ENCODE measurements around the gene PTPRN2. TPM values are rescaled to one million over a fixed set of nuclear protein-coding genes. Genes with fewer than 3 reads are reported as not detected.

PTPRN2 gene
- polyA plus RNA-seq, 6 donors from 2014 or later = 1.4 to 4.6 (median 3.8) TPM

DNA sequence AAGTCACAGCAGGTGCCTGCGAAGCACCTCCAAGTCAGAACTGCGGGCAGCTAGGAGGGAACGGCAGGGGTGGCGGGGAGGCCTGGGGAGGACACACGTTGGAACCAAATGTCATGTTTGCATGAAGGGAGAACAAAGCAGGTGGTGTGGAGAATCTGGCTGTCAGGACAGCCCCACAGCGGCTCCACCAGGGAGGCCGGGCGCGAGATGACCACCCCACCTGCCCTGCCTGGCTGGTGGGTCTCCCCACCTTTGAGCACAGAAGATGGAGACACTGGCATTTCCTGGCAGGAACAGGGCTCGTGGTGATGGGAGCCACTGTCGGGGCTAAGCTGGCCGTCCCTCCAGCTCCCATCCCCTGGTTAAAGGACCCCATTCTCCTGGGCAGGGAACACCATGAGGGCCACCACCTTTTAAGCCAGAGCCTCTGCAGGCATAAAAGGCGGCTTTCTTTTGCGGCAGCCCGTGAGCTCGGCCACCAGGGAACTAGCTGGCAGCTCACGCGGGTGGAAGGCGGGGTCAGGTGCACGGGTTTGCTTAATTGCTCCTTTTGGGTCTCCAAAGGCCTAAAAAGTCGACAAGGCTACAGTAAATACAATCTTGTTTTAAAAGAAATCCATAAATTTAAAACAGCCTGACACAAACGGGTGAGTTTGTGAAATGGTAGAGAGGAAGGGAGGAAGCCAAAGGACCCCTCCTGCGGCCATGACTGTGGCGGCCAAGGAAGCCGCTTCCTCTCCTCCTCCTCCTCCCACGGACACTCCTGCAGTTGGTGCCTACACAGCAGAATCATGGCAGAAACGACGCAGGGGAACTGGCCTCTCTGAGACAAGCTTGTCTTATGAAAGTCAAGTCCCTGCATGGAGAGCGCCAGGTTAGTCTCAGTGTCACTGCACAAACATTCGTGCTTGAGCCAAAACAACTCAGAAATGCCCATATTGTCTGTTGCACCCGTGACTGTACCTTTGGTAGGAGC, 1037.0 kb downstream of the PTPRN2 start:
- H3K9me3 Mint-ChIP-seq = no peaks in the 10 kb centered on the region
- H3K27ac Mint-ChIP-seq = no peak overlapping the region
- no peak overlapping the region for H3K4me3 Mint-ChIP-seq
- ATAC-seq (ENCODE audit: low read depth in 2 of 2) (no peak), DNase-seq (no peak)
- H3K36me3 Mint-ChIP-seq = peaks cover 0 to 5% of the 10 kb centered on the region in 2 donors
- H3K27me3 Mint-ChIP-seq = no peaks in the 10 kb centered on the region
- H3K4me1 Mint-ChIP-seq = peaks cover 0 to 3% (median 0%) of the 10 kb centered on the region in 3 donors

DNA sequence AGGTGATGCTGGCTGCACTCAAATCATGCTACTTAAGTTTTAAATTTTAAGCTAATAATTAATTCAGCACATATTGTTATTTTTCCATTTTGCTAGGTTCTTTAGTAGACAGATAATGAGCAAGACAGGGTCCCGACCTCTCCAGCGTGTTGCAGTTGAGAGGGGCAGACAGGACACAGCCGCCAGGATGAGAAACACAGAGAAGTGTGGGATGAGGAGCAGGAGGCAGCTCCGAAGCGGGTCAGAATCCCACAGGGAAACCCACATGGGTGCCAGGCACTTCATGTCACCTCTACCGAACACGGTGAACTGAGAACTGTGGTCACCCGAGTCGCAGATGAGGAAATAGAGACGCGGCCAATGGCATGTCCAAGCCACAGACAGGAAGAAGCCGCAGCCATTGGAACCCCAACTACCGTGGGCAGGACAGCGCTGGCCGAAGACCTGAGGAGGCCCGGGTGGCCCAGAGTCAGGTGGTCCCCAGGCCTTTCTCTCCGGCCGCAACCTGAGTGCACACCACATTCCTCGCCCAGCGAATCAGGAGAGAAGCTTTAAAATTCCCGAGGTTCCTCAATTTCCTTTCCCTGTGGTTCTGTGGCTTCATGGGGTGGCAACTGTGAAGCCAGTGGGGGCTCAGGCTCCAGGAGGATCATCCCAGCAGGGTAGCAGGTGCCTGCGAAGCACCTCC, 1037.9 kb downstream of the PTPRN2 start:
- no peak for ATAC-seq (ENCODE audit: low read depth in 2 of 2)
- Mint-ChIP-seq H3K27me3 (no peaks in the 10 kb centered on the region), H3K27ac (peak overlapping the region in 1 of 6 donors; percentile 51), H3K9me3 (peaks cover 0 to 5% (median 0%) of the 10 kb centered on the region in 7 donors), H3K4me1 (peaks cover 0 to 8% (median 4%) of the 10 kb centered on the region in 3 donors), H3K4me3 (no peak overlapping the region), H3K36me3 (peaks cover 5 to 6% of the 10 kb centered on the region in 2 donors)
- DNase-seq = no peak

GRCh38 chr7:157548691-157549303, 1038.8 kb downstream of the PTPRN2 start:
- Mint-ChIP-seq H3K36me3 (peaks cover 5 to 16% of the 10 kb centered on the region in 2 donors), H3K4me3 (no peak overlapping the region), H3K4me1 (peaks cover 0 to 13% (median 11%) of the 10 kb centered on the region in 3 donors), H3K27me3 (no peaks in the 10 kb centered on the region), H3K27ac (no peak overlapping the region), H3K9me3 (peaks cover 0 to 9% (median 0%) of the 10 kb centered on the region in 7 donors)
- ATAC-seq (ENCODE audit: low read depth in 2 of 2) = no peak
- no peak for DNase-seq

GRCh38 chr7:157547611-157548010, 1040.0 kb downstream of the PTPRN2 start:
- no peak for DNase-seq
- peaks cover 0 to 20% of the 10 kb centered on the region in 2 donors for H3K36me3 Mint-ChIP-seq

GRCh38 chr7:157547102-157547501, 1040.5 kb downstream of the PTPRN2 start:
- DNase-seq (no peak), ATAC-seq (ENCODE audit: low read depth in 2 of 2) (no peak)
- Mint-ChIP-seq H3K9me3 (peaks cover 0 to 9% (median 0%) of the 10 kb centered on the region in 7 donors), H3K27ac (no peak overlapping the region), H3K27me3 (no peaks in the 10 kb centered on the region), H3K36me3 (peaks cover 0 to 20% of the 10 kb centered on the region in 2 donors), H3K4me3 (no peak overlapping the region), H3K4me1 (peaks cover 0 to 16% (median 11%) of the 10 kb centered on the region in 3 donors)

More at GRCh38 chr7:157547611-157548010, 1040.0 kb downstream of the PTPRN2 start:
- Mint-ChIP-seq H3K4me3 (no peak overlapping the region), H3K4me1 (peaks cover 0 to 16% (median 11%) of the 10 kb centered on the region in 3 donors), H3K9me3 (peaks cover 0 to 9% (median 0%) of the 10 kb centered on the region in 7 donors), H3K27ac (no peak overlapping the region), H3K27me3 (no peaks in the 10 kb centered on the region)
- no peak for ATAC-seq (ENCODE audit: low read depth in 2 of 2)

DNA sequence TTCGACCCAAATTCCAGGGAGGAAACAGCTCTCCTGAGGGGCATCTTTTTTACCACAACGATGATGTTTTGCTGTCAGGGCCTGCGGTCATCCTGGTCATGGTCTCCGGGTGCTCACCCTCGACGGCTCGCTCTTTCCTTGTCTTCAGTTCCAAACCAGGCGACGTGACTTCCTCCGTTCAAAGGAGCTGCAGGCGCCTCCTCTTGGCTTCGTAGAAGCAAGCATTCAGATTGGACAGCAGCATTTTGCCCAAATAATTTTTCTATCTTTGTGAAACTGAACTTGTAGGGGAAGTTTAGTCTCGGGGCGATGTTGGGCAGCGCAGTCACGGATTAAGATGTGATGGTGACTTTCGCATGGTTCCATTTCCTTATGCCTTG, 1042.0 kb downstream of the PTPRN2 start:
- H3K4me3 Mint-ChIP-seq = no peak overlapping the region

DNA sequence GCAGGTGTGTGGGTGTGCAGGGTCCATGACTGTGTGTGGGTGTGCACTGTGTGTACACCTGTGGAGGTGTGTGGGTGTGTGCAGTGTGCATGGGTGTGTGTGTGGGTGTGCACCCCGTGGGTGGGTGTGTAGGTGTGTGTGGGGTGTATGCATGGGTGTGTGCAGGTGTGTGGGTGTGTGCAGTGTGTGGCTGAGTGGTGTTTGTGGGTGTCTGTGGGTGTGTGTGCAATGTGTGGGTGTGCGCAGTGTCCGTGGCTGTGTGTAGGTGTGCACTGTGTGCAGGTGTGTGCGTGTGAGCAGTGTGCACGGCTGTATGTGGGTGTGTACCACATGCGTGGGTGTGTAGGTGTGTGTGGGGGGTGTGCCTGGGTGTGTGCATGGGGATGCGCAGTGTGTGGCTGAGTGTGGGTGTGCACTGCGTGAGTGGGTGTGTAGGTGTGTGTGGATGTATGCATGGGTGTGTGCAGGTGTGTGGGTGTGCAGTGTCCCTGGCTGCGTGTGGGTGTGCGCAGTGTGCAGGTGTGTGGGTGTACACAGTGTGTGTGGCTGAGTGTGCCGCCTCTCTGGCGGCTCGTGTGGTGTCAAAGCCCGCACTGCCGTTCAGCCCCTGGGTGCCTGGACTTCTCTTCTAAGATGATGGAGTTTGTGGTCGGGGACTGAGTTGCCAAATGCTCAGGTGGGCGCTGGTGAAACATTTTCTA, 1042.5 kb downstream of the PTPRN2 start:
- DNase-seq (no peak), ATAC-seq (ENCODE audit: low read depth in 2 of 2) (no peak)
- no peak overlapping the region for H3K4me3 Mint-ChIP-seq
- peaks cover 0 to 14% (median 13%) of the 10 kb centered on the region in 3 donors for H3K4me1 Mint-ChIP-seq
- no peaks in the 10 kb centered on the region for H3K27me3 Mint-ChIP-seq
- peaks cover 0 to 29% of the 10 kb centered on the region in 2 donors for H3K36me3 Mint-ChIP-seq
- H3K9me3 Mint-ChIP-seq = peaks cover 0 to 9% (median 0%) of the 10 kb centered on the region in 7 donors
- H3K27ac Mint-ChIP-seq = no peak overlapping the region

More for the DNA sequence above, 1042.0 kb downstream of the PTPRN2 start:
- Mint-ChIP-seq H3K27ac (no peak overlapping the region), H3K27me3 (no peaks in the 10 kb centered on the region), H3K9me3 (peaks cover 0 to 9% (median 0%) of the 10 kb centered on the region in 7 donors), H3K4me1 (peaks cover 0 to 14% (median 13%) of the 10 kb centered on the region in 3 donors), H3K36me3 (peaks cover 0 to 29% of the 10 kb centered on the region in 2 donors)
- no peak for DNase-seq
- ATAC-seq (ENCODE audit: low read depth in 2 of 2) = no peak

DNA sequence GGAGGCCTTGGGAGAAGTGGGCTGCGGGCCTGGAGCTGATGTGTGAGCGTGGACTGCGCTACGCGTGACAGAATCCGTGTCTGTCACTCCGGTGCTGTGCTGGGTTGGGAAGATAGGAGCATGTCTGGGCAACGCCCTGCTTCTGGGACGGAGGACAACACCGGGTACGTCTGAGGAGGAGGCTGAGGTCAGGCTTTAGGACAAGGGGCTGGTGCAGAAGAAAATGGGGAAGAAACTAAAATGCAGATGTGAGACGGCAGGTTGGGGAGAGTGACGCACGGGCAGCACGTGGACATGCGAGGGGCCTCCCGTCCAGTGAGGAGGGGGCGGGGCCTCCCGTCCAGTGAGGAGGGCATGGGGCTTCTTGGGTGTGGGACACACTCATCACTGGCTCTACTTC, 1043.4 kb downstream of the PTPRN2 start:
- ATAC-seq (ENCODE audit: low read depth in 2 of 2) = no peak
- H3K36me3 Mint-ChIP-seq = peaks cover 0 to 29% of the 10 kb centered on the region in 2 donors
- peaks cover 0 to 14% (median 13%) of the 10 kb centered on the region in 3 donors for H3K4me1 Mint-ChIP-seq
- no peaks in the 10 kb centered on the region for H3K27me3 Mint-ChIP-seq
- no peak overlapping the region for H3K4me3 Mint-ChIP-seq
- H3K9me3 Mint-ChIP-seq = peaks cover 0 to 9% (median 0%) of the 10 kb centered on the region in 7 donors
- DNase-seq = no peak
- no peak overlapping the region for H3K27ac Mint-ChIP-seq

GRCh38 chr7:157543791-157544190, 1043.8 kb downstream of the PTPRN2 start:
- Mint-ChIP-seq H3K4me3 (no peak overlapping the region), H3K4me1 (peaks cover 0 to 14% (median 13%) of the 10 kb centered on the region in 3 donors), H3K36me3 (peaks cover 0 to 29% of the 10 kb centered on the region in 2 donors), H3K27me3 (no peaks in the 10 kb centered on the region), H3K27ac (peak overlapping the region in 1 of 6 donors; percentile 4), H3K9me3 (peaks cover 0 to 9% (median 0%) of the 10 kb centered on the region in 7 donors)
- DNase-seq (no peak), ATAC-seq (ENCODE audit: low read depth in 2 of 2) (no peak)

DNA sequence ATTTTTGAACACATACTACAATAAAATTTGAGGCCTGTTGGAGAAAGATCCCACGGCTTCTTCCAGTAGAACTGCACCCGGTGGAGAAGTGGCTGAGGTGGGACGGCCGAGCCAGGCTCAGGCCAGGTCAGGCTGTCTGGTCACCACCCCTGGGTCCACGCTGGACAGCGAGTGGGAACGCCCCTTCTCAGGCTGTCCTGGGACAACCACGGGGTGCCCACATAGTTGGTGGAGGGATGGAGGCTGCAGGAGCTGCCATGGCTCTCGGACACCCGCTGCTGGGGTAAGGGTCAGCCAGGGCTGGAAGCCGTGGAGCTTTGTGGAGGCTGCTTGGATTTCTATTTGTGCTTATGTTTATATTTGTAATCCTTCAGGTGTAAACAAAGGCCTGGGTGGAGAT, 1044.3 kb downstream of the PTPRN2 start:
- H3K27ac Mint-ChIP-seq = no peak overlapping the region
- peaks cover 0 to 9% (median 0%) of the 10 kb centered on the region in 7 donors for H3K9me3 Mint-ChIP-seq
- no peak overlapping the region for H3K4me3 Mint-ChIP-seq
- peaks cover 0 to 2% (median under 1%) of the 10 kb centered on the region in 3 donors for H3K27me3 Mint-ChIP-seq
- peaks cover 0 to 14% (median 13%) of the 10 kb centered on the region in 3 donors for H3K4me1 Mint-ChIP-seq
- DNase-seq = no peak
- peaks cover 0 to 32% of the 10 kb centered on the region in 2 donors for H3K36me3 Mint-ChIP-seq
- no peak for ATAC-seq (ENCODE audit: low read depth in 2 of 2)

GRCh38 chr7:157542068-157543021, 1045.3 kb downstream of the PTPRN2 start:
- no peak overlapping the region for H3K27ac Mint-ChIP-seq
- peaks cover 0 to 9% (median 0%) of the 10 kb centered on the region in 7 donors for H3K9me3 Mint-ChIP-seq
- no peak for ATAC-seq (ENCODE audit: low read depth in 2 of 2)
- H3K4me3 Mint-ChIP-seq = no peak overlapping the region
- no peak for DNase-seq
- H3K4me1 Mint-ChIP-seq = peaks cover 0 to 14% (median 13%) of the 10 kb centered on the region in 3 donors
- H3K27me3 Mint-ChIP-seq = peaks cover 0 to 10% (median 8%) of the 10 kb centered on the region in 3 donors
- peaks cover 5 to 40% of the 10 kb centered on the region in 2 donors for H3K36me3 Mint-ChIP-seq
